B cell (primary cell): ENCODE data around the gene MAL. TPM values are rescaled to one million over a fixed set of nuclear protein-coding genes. Genes with fewer than 3 reads are reported as not detected.

Source experiments
- ATAC-seq: fragments of 200-7000 bp; cut with Tn5 transposase; one replicate; pipeline ENCODE4 v1.10.0; 2021; ENCODE audit warnings: low read depth, mild to moderate bottlenecking, moderate number of reproducible peaks, moderate library complexity
- CTCF ChIA-PET: fragments of 350-600 bp; sonication (Branson Sonifier 250); formaldehyde crosslinking; loops from one replicate; lab custom pipeline; 2021; ENCODE audit warnings: antibody characterized with exemption, inconsistent platforms; lab: Charles Lee
- POLR2A ChIA-PET: fragments of 350-600 bp; sonication (Branson Sonifier 250); formaldehyde crosslinking; loops from one replicate; lab custom pipeline; 2021; ENCODE audit warnings: antibody characterized with exemption; lab: Charles Lee
- DNase-seq: peaks from one replicate; pipeline ENCODE4 v3.0.0; 2013
- H2AFZ ChIP-seq: 2 replicates; pipeline ENCODE4 v1.6.1; 2012; ENCODE audit warnings: mild to moderate bottlenecking, low read depth, low read length; ENCODE audit not compliant: insufficient read depth, poor library complexity, severe bottlenecking
- H3K27ac ChIP-seq, 2 donors: 1 replicate in 1 of 2; 2 replicates in 1 of 2; pipeline ENCODE4 v1.5.1; 2012 to 2013; ENCODE audit warnings: low read length in 2 of 2, mild to moderate bottlenecking in 2 of 2, moderate library complexity in 1 of 2
- H3K27me3 ChIP-seq, 4 experiments: fragments of 200-600 bp in 1 of 4; sonication (generic) in 1 of 4; replicated peaks in 1 of 4; 1 replicate in 2 of 4; 2 replicates in 2 of 4; pipeline versions ENCODE4 v1.6.1 to v1.7.0; 2013 to 2016; ENCODE audit warnings: low read length in 3 of 4, mild to moderate bottlenecking in 2 of 4, mixed read lengths in 1 of 4, moderate library complexity in 1 of 4; ENCODE audit not compliant: insufficient read depth in 4 of 4, control insufficient read depth in 3 of 4; ENCODE audit errors: control extremely low read depth in 1 of 4
- H3K36me3 ChIP-seq, 2 experiments: replicated peaks in 1 of 2; 1 replicate in 1 of 2; 2 replicates in 1 of 2; pipeline versions ENCODE4 v1.6.1 to v1.7.1; 2013; ENCODE audit warnings: low read length in 1 of 2; ENCODE audit not compliant: insufficient read depth in 2 of 2, control insufficient read depth in 1 of 2; ENCODE audit errors: control extremely low read depth in 1 of 2, extremely low read depth in 1 of 2
- H3K4me1 ChIP-seq, 2 donors: fragments of 200-600 bp in 1 of 2; sonication (generic) in 1 of 2; 1 replicate in 1 of 2; 2 replicates in 1 of 2; pipeline versions ENCODE4 v1.5.1 to v1.6.1; 2013 to 2017; ENCODE audit warnings: low read length in 2 of 2; ENCODE audit not compliant: control insufficient read depth in 2 of 2, insufficient read depth in 2 of 2
- H3K4me2 ChIP-seq: replicated peaks from 2 replicates; pipeline ENCODE3; 2012; ENCODE audit warnings: mild to moderate bottlenecking, low read depth, low read length; ENCODE audit not compliant: poor library complexity, severe bottlenecking
- H3K4me3 ChIP-seq, 5 experiments: fragments of 200-600 bp in 1 of 5; sonication (generic) in 1 of 5; 1 replicate in 3 of 5; 2 replicates in 2 of 5; pipeline versions ENCODE4 v1.5.1 to v1.7.0; 2011 to 2016; ENCODE audit warnings: low read length in 4 of 5, mild to moderate bottlenecking in 4 of 5, low read depth in 2 of 5, control low read depth in 1 of 5, moderate library complexity in 1 of 5; ENCODE audit not compliant: insufficient read depth in 1 of 5; ENCODE audit errors: control extremely low read depth in 1 of 5, extremely low read depth in 1 of 5
- H3K79me2 ChIP-seq: fragments of 200-600 bp; sonication (generic); one replicate; pipeline ENCODE4 v1.6.0; 2016; ENCODE audit warnings: low read length; ENCODE audit not compliant: control insufficient read depth, insufficient read depth
- H3K9ac ChIP-seq: fragments of 200-600 bp; sonication (generic); 2 replicates; pipeline ENCODE4 v1.6.1; 2017; ENCODE audit warnings: mild to moderate bottlenecking, low read length, moderate library complexity
- H3K9me3 ChIP-seq, 3 donors: one replicate each; pipeline versions ENCODE4 v1.6.1 to v1.7.1; 2013; ENCODE audit warnings: low read length in 2 of 3; ENCODE audit not compliant: control insufficient read depth in 2 of 3, insufficient read depth in 1 of 3; ENCODE audit errors: control extremely low read depth in 1 of 3
- H4K20me1 ChIP-seq: 2 replicates; pipeline ENCODE4 v1.6.0; 2012; ENCODE audit warnings: mild to moderate bottlenecking, low read length; ENCODE audit not compliant: insufficient read depth, control insufficient read depth, poor library complexity, severe bottlenecking
- H3K27ac Mint-ChIP-seq: one replicate; pipeline ENCODE4 v1.8.0; 2021; ENCODE audit warnings: mixed read lengths
- H3K27me3 Mint-ChIP-seq: one replicate; pipeline ENCODE4 v1.8.0; 2021; ENCODE audit warnings: mixed read lengths
- H3K4me1 Mint-ChIP-seq: one replicate; pipeline ENCODE4 v1.8.0; 2021; ENCODE audit warnings: mixed read lengths
- H3K4me3 Mint-ChIP-seq: one replicate; pipeline ENCODE4 v1.8.0; 2021; ENCODE audit warnings: mixed read lengths
- H3K9me3 Mint-ChIP-seq: one replicate; pipeline ENCODE4 v1.8.0; 2022; ENCODE audit warnings: mixed read lengths; ENCODE audit not compliant: insufficient read depth
- CTCF ChIP-seq: fragments of 200-600 bp; IDR thresholded peaks from one replicate; pipeline ENCODE4 v1.8.0; 2022; ENCODE audit warnings: antibody characterized with exemption, mild to moderate bottlenecking
- EZH2 ChIP-seq: IDR thresholded peaks from 2 replicates; pipeline ENCODE4 v1.6.1; 2012; ENCODE audit warnings: borderline replicate concordance, low read depth, mild to moderate bottlenecking, moderate library complexity, low read length; ENCODE audit not compliant: insufficient read depth, poor library complexity, severe bottlenecking
- WGBS: methylation state at CpG from one replicate; pipeline ENCODE4 v1.1.5; 2013; ENCODE audit warnings: missing lambda C conversion rate; ENCODE audit not compliant: insufficient coverage; 5-methylcytosine and 5-hydroxymethylcytosine counted together
- intact Hi-C: fragments of 100-400 bp; cut with micrococcal nuclease; formaldehyde crosslinking; loops from one replicate; pipeline ENCODE4 v1.10.0; 2022
- polyA plus RNA-seq: library from polyadenylated mRNA; depleted of rRNA; stranded (reverse); fragments of >200 nt; gene quantifications from 2 replicates; pipeline ENCODE4 v1.2.3, GENCODE V29; 2012
- total RNA-seq, 2 donors: library from RNA; stranded (reverse); fragments of 120-200 nt in 1 of 2; gene quantifications; 1 replicate in 1 of 2; 2 replicates in 1 of 2; pipeline versions ENCODE4 v1.2.3 to v1.2.4, GENCODE V29; 2013 to 2022

The MAL gene
- total and polyA plus RNA-seq, 2 donors (not counting 1 experiment from before 2014, with no cell fraction given): 0.74 to 3.0 TPM

- H3K4me1 Mint-ChIP-seq: peaks cover 10% of the 10 kb centered on the region
- Histone ChIP-seq H3K9me3 (no peaks in the 10 kb centered on the region), H3K4me3 (no peak overlapping the region), H3K79me2 (no peaks in the 10 kb centered on the region), H3K4me1 (peaks cover 9 to 11% of the 10 kb centered on the region in 2 donors), H3K27ac (no peak overlapping the region), H3K27me3 (peaks cover 0 to 26% (median 6%) of the 10 kb centered on the region in 4 experiments), H3K9ac (no peak overlapping the region), H4K20me1 (no peaks in the 10 kb centered on the region), H2AFZ (no peak overlapping the region), H3K36me3 (no peaks in the 10 kb centered on the region), H3K4me2 (no peak overlapping the region)
- H3K27me3 Mint-ChIP-seq: peaks cover 12% of the 10 kb centered on the region
- DNase-seq (no peak), ATAC-seq (no peak)
- ChIA-PET CTCF (interaction anchor here (0.6 to 1.5 kb wide), 5 partner anchors 9 to 282 kb away, joined by 3 to 5 read pairs (median 4); no protein-coding TSS in a partner anchor), POLR2A (no interaction called here)
- intact Hi-C loops: loop anchor here (1.0 to 2.0 kb wide), 2 partner anchors 37 to 129 kb away; partner anchors contain the start of gene ZNF892
- H3K9me3 Mint-ChIP-seq: no peaks in the 10 kb centered on the region
- H3K4me3 Mint-ChIP-seq: no peak overlapping the region
- no peak for TF ChIP-seq CTCF
- no peak for TF ChIP-seq EZH2
- H3K27ac Mint-ChIP-seq: no peak overlapping the region
- 83% methylated on average over 9 of the region's 10 CpGs for WGBS
These were observed 52.5 kb downstream of the MAL start for GRCh38 chr2:95077861-95078603.

- no peak overlapping the region for H2AFZ ChIP-seq
- H4K20me1 ChIP-seq: no peaks in the 10 kb centered on the region
- TF ChIP-seq EZH2 (no peak), CTCF (no peak)
- DNase-seq (no peak), ATAC-seq (no peak)
- 71% methylated on average over 3 of the region's 7 CpGs for WGBS
- H3K4me1 Mint-ChIP-seq: peaks cover 10% of the 10 kb centered on the region
- H3K36me3 ChIP-seq: no peaks in the 10 kb centered on the region
- H3K27me3 ChIP-seq: peaks cover 0 to 15% (median 6%) of the 10 kb centered on the region in 4 experiments
- ChIA-PET POLR2A (no interaction called here), CTCF (interaction anchor here (0.7 to 1.5 kb wide), 8 partner anchors 8 to 57 kb away, joined by 3 to 5 read pairs (median 3); no protein-coding TSS in a partner anchor)
- intact Hi-C loops: no loop called here
- H3K9ac ChIP-seq: no peak overlapping the region
- no peak overlapping the region for H3K4me2 ChIP-seq
- H3K27ac Mint-ChIP-seq: no peak overlapping the region
- H3K27me3 Mint-ChIP-seq: peaks cover 9% of the 10 kb centered on the region
- no peaks in the 10 kb centered on the region for H3K79me2 ChIP-seq
- no peaks in the 10 kb centered on the region for H3K9me3 ChIP-seq
- no peak overlapping the region for H3K4me3 ChIP-seq
- H3K4me1 ChIP-seq: peaks cover 9 to 11% of the 10 kb centered on the region in 2 donors
- no peak overlapping the region for H3K4me3 Mint-ChIP-seq
- H3K27ac ChIP-seq: no peak overlapping the region
- no peaks in the 10 kb centered on the region for H3K9me3 Mint-ChIP-seq
These were observed 53.7 kb downstream of the MAL start for GRCh38 chr2:95079199-95079683.
